GM20431 (cell line): ENCODE data around the gene QTRT2.

ENCODE experiments used
- in situ Hi-C: fragments of 300-500 bp; cut with MseI, MboI; formaldehyde crosslinking; loops from one replicate; pipeline ENCODE4 v1.15.0; 2020; ENCODE audit warnings: low sequenced_read_pairs; ENCODE audit not compliant: unreplicated experiment

Gene QTRT2

DNA sequence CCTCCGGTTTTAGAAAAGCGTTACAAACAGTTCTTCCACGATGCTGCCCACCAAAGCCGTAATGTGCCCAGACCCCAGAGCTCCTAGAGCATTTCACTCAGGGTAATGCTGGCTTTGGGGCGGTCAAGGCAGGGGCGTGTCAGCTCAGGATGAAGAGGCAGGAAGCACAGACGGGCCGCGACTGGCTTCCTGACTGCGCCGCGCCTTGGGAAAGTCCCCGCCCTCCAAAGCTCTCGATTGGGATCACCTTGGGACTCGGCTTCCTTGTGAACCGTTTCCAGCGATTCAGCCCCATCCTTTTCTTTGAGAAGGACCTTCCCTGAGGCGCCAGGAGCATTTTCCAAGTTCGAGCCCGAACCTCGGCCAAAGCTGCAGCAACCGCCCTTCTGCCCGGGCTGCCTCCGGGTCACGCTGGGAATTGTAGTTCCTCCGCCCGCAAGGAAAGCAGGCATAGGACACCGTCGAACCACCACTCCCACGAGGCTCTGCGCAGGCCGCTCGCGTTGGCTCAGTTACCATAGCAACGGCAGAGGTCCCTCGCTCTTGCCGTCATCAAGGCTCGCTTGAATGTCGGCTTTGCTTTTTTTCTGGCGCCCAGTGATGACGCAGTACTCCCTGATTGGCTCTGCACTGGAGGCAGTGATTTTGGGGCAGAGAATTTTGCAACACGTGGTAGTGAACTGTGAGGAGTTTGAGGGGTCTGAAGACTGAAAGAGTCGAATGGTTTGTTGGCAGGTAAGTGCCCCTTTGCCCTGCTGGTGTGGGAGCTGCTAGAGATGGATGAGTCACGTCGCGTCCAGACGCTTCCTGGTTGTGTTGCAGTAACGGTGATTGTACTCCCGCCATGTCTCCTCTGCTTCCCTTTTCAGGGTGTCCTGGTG, at the start of gene QTRT2, which contains the start of gene CCDC191:
Gene QTRT2, plus strand, starts transcription at position 608 of the 881 bp plus-strand sequence. CDS start 8,521 bp downstream, outside the sequence.
Gene CCDC191, minus strand, starts transcription at position 397 of the 881 bp plus-strand sequence. Its CDS starts 60 bp downstream, at position 337.
- in situ Hi-C loops, result no loop called here

DNA sequence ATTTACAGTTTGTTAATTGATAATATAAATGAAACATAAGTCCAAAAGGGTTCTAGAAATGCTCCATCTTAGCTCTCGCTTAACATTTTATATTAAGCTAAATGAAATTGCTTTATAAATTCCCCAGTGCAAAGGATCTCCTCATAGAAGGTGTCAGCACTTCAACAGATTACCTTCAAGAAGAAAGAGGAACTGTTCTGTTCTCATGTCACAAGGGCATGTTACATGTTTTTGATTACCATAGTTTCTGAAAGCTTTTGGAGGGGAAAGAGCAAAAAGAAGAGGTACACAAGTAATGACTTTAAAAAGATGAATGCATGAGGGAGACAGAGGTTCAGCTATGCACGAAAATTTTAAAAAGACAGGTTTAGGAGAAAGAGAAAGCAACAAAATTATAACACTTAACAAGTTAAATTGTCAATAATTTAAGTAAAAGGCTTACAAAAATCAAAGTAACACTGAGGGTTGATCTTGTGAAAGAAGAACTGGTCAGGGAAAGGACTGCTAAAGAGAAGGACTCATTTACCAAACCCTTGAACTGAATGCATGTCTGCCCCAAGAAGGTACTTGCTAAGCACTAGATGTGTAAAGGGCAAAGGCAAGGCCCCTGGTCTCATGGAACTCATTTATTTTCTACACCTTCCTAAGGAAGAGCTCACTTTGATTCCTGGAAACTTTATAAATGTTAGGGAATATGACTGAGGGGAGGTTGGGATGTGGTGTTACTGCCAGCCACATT, 45.3 kb upstream of the QTRT2 start:
- in situ Hi-C loops, result no loop called here

DNA sequence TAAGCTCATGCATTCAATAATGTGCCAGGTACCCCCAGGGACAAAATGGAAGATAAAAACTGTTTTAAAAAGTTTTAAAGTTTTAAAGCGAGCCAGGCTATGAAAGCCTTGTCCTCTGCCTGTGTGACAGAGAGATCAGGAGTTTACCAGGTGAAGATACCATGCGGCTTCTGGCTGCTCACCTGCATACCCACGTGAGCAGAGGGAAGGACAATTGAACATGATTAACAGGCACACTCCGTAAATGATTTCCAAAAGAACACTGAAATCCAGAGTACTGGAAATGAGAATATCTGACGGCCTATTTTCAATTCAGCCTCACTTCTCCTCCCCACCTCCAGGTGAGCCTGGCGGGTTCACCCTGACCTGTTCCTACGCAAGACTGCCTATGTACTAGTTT, 42.3 kb upstream of the QTRT2 start:
- in situ Hi-C loops, result no loop called here

DNA sequence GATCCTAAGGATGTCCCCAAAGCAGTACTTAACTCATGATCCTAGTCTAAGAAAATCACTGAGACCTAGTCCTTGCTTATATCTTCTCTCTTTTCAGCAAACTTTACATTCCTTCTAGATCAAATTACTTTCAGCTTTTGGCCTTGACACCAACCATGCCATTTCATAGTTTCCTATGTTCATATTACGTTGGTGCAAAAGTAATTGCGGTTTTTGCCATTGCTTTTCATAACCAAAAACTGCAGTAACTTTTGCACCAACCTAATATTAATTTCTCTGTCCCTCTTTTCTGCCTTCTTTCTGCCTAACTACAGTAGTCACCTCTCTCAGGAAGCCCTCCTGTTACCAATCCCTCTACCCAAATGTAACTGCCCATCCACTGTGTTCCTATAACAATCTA, 37.1 kb upstream of the QTRT2 start:
- in situ Hi-C loops, result no loop called here

DNA sequence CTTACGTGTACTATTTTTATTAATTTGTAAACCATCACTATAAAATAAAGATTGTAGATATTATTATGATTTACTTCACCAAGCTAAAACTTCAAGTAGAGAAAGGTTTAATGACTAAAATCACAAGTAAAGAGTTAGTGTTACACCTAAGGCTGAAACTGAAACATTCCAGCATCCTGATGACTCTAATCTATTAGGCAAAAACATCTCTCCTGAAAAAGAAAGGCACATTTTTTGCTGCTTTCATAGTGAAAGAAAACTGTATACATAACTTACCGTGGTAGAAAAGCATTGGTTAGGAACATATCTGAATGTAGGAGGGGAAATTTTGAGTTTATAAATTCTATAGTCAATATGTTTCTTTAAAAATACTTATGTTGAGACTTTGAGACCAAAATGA, 35.6 kb upstream of the QTRT2 start:
- in situ Hi-C loops, result no loop called here

DNA sequence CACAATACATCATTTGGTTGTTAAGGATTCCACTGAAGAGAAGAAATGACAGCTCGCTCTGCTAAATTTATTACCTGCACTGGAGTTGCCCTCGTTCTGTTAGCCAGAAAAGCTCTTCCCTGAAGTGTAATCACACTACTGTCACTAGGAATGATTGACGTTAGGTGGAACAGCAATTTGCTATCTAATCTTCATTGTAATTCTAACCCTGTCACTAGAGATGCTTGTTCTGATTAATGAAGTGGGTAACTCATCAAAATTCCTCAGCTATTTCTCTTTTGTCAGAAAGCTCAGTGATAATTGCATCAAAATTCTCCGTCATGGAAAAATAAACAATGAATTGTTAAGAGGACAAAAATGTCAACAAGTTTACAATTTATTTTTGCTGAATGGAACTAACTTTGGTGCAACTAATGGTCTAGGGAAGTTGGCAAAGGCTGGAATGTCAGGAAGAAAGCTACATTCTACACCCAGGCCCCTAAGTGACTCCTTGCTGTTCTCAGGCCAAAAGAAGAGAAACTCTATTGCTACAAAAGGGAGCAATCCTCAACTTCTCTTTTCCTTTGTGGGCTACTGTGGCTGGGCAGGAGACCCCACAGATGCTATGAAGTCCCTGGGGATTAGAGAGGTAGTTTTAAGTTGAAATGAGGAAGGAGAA, 34.3 kb upstream of the QTRT2 start:
- in situ Hi-C loops, result no loop called here

DNA sequence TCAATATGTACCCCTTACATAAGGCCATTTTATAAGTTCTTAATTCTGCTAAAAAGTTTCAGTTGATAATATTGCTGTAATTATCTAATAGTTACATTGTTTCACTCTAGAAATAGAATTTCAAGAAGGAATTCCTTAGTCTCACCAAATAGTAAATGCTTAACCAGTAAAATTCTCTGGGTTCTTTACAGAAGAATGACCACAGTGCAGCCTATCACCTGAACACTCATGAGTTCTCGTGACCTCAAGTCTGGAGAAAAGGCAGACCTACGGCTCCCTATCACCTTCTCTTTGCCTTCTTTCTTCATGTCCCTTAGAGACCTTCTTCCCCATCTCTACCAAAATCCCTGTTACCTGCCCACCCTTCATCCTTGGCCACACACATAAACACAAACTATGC, 31.1 kb upstream of the QTRT2 start:
- in situ Hi-C loops, result no loop called here

DNA sequence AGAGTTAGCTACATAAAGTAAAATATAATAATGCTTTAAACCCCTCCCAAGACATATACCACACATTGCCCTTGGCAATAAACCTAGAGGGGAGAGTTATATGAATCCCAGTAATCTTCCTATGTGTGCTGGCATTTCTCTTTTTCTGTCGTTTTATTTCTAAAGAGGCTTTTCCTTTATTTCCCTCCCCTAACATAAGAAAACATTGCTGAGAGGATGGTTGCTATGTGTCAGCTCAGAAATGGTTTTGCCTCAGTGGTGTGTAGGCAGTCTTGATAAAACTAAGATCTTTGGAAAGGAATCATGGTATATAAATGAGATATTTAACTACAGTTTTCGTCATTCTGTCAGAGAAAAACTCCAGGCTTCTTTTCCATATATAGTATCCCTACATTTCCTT, 30.2 kb upstream of the QTRT2 start:
- in situ Hi-C loops, result no loop called here

DNA sequence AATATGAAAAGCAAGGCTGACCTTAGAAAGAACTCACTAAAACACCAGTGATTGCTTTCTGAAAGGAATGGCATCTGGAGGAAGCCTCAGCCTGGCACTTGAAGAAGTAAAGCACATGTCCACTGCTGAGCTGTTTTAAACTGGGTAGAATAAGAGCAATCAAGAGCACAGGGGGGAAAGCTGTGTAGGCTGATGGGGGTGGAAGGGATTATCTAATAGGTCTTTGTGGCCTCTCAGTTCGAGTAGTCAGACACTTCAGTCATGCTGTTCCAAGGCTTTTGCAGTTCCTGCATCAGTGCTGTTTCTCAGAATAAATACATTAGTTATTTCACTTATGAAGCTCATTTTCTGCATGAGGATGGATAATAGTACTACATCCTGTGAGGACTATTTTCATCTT, 22.8 kb upstream of the QTRT2 start:
- in situ Hi-C loops, result no loop called here

DNA sequence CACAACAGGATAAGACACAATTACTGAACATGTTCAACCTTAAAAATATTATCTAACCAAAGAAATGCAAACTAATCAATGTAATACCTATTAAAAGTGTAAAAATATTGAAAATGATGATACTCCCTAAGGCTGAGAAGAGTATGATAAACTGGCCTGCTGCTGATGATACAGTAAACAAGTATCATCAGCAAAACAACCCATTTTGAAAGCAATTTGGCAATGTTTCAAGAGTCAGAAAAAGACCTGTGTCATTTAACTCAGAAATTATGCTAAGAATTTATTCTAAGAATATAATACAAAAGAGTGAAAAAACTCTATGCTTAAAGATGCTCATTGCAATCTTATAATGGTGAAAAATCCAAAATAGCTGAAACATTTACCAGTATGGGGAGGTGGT, 22.3 kb upstream of the QTRT2 start:
- in situ Hi-C loops, result no loop called here

DNA sequence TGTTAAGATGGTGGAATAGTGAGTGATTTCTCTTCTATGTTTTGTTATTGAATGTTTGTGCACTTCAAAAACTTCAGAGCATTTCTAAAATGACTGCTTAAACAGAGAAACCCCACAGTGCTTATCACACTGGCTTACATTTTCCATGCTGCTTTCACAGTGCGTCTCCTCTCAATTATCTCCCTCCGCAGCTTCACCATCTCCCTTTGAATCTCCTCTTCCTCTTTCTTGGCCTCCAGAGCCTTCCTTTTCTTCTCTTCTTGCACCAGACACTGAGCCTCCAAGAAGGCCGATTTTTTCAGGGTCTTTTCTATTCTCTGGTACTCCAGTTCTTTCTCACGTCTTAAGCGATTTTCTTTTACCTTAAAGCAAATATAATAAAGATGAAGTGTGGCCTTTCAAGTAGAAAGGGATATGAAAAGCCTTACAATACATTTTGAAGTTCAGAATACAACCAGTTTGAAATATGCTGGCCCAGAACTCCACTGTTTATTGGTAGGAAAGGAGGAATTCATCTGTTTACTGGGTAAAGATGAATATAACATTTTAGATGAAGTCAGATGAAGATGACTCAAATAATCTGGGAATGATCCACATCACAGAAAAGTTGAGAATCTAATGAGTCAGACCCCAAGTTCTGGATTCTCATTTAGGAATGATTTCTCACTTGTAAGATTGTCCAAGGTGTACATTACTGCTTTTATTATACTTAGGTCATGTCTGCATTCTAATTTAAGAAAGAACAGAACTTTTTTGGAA, 21.6 kb upstream of the QTRT2 start:
- in situ Hi-C loops, result no loop called here

DNA sequence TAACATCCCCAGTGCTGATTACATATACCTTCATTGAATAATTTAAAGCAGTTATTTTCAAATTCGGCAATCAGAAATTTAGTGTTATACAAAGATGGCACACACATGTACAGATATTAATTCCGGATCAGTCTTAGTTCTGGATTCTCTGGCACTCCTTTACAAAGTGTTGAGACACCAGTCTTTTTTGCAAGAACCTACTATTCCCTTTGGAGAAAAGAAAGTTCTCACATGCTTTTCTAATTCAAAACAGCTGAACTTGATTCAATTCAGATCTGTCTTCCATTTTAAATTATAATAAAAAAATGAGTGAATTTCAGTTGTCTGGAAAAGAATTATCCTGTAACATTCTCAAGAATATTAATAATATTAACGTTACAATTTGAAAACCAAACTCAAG, 20.6 kb upstream of the QTRT2 start:
- in situ Hi-C loops, result no loop called here

DNA sequence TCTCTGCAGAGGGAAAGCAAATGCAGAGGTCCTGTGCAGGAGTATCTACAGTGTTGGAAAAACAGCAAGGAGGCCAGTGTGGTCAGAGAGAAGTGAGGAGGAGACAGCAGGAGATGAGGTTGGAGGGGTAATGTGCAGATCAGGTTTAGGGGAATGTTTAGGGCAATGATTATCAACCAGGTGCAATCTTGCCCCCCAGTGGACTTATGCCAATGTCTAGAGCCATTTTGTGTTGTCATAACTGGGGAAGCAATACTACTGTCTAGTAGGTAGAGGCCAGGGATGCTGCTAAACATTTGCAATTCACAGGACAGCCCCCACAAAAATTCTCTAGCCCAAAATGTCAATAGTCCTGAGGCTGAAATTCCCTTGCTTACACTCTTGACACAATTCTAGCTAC, 13.3 kb upstream of the QTRT2 start:
- in situ Hi-C loops, result no loop called here

DNA sequence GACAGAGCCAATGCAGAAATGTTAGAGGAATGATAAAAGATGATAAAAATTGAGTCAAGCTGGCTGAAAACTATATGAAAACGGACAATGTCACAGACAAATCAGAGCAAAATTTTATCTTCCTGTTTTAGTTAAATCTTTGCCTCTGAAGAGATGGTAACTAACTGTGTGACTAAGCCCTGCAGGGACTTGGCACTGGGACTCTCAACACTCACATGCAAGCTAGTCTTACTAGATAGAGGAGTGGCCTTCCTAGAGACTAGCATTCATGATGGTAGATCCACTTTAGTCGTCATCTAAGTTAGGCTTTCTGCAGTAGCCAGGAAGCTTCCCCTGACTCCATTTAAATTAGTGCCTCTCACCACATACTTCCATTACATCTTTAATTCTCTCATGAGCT, 4.3 kb upstream of the QTRT2 start:
- in situ Hi-C loops, result no loop called here

DNA sequence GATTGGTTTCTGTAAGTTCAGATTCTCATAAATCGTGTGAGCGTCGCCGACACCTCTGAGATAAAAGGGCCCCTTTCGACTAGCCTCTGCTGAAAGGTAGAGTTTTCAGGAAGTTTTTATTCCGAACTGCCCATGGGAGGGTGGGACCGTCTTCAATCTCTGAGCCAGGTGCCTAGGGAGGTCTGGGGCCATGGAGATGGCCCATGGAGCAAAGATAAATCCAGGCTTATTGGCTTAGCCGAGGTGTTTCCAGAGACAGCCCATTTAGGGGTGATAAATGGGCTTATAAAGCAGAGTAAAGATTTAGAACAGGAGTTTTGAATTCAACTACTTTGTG, 442 bp downstream of the QTRT2 start:
- in situ Hi-C loops, result no loop called here

DNA sequence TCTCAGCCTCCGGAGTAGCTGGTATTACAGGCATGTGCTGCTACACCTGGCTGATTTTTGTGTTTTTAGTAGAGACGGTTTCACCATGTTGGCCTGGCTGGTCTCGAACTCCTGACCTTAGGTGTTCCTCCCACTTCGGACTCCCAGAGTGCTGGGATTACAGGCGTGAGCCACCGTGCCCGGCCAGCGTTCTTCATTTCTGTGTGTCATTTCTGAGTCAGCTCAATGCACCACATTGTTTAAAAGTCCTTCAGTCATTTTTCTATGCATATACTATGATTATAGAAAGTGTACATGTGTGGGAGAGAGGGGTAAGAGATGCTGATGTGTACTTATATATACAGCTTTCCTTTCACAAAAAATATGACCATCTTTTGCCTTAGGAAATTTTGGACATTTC, 2.1 kb downstream of the QTRT2 start:
- in situ Hi-C loops, result no loop called here

DNA sequence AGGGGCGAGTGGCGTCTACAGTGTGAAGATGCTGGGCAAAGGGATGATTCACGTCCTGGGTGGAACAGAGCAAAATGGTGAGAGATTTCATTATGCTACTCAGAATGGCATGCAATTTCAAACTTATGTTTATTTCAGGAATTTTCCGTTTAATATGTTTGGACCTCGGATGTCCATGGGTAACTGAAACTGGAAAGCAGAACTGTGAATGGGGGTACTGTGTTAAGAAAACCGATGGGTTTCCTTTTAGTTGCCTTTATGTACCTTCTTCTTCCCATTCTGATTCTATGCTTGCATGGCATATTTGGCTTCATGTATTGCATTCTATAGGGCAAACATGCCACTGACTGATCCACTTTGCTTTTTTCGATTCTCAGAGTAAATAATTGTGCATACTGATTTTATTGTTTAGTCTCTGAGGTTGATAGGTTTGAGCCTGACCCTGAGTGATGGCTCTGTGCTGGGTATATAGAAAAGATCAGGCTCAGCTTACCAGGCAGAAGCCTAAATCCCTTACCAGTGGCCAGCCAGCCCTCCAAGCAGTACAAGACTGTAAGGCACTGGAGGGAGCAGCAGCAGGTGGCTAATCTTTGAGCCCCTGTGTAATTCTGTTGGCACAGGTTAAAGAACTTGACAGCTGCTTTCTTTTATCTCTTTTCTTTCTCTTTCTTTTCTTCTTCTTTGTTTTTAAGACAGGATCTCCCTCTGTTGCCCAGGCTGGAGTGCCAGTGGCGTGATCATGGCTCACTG, 4.5 kb downstream of the QTRT2 start:
- in situ Hi-C loops, result no loop called here

DNA sequence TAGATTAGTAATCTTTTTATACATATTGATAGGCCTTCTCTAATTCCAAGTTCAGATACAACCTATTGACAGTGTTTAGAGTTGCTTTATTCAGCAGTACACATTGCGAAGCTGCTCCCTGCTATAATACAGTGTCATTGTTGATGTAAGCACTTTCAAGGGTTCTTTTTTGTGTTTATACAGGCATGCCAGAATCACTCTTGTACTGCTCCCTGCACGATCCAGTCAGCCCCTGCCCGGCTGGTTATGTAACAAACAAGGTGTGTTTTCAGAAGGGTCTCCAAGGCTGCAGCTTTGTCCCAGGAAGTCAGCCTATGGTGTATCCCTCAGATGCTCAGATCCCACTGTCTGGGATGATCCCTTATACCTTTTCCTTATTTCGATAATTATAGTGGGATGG, 11.3 kb downstream of the QTRT2 start:
- in situ Hi-C loops, result no loop called here

DNA sequence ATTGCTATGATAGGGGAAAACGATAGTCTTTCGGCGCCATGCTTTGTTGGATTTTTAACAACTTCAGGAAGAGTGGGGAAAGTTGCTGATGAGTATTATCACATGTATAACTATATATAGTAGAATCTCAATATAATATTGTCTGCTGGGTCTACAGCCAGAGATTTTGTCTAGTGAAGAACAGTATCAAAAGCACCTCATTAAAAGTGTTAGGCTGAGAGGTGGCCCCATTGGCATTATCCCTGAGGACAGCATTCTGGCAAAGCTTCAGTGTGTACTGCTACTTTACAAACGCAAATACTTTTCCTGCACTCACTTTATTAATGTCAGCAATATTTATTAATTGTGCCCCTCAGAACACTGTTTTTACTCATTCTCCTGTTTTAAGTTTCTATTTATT, 11.8 kb downstream of the QTRT2 start:
- in situ Hi-C loops, result no loop called here

DNA sequence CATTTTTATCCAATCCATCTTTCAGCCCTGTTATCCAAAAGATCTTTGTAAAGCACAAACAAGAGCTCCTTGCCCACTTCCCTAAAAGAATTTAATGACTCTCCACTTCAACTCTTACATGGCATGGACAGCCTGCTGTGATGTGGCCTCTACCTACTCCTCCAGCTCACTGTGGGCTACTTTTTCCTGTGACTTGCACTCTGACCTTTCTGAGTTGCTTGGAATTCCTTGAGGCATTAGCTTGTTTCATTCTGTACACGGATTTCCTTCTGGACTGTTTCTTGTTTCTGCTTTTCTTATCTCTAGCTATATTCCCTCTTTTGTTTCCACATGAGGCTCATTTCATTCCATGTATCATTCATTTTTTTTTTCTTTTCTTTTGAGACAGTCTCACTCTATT, 15.2 kb downstream of the QTRT2 start:
- in situ Hi-C loops, result no loop called here
